ENCODE results near the gene SLK. TPM values are rescaled to one million over a fixed set of nuclear protein-coding genes. Genes with fewer than 3 reads are reported as not detected.

SLK gene
- total and polyA plus RNA-seq, 12 donors = 6.7 to 75.4 (median 30.6) TPM

GRCh38 chr10:104011904-104012303, 45.0 kb downstream of the SLK start:
- Histone ChIP-seq H3K9me3 (replicated peaks in 1 of 3) (no peaks in the 10 kb centered on the region), H3K4me1 (replicated peaks in 1 of 2) (no peaks in the 10 kb centered on the region), H3K4me3 (no peak overlapping the region), H3K36me3 (replicated peaks in 1 of 2) (no peaks in the 10 kb centered on the region), H3K27me3 (no peaks in the 10 kb centered on the region), H3K27ac (no peak overlapping the region)
- WGBS, 4 donors = 74 to 86% (median 81%) methylated on average over 2 of the region's 2 CpGs
- intact Hi-C loops (cut with DNase I) = no loop called here
- DNase-seq = no peak
- no peak for TF ChIP-seq CTCF (IDR thresholded peaks at IDR 0.05)
- no peak for TF ChIP-seq POLR2A (IDR thresholded peaks at IDR 0.05)

GRCh38 chr10:104013489-104013888, 46.5 kb downstream of the SLK start:
- Histone ChIP-seq H3K9me3 (replicated peaks in 1 of 3) (no peaks in the 10 kb centered on the region), H3K4me1 (replicated peaks in 1 of 2) (no peaks in the 10 kb centered on the region), H3K4me3 (no peak overlapping the region), H3K36me3 (replicated peaks in 1 of 2) (no peaks in the 10 kb centered on the region), H3K27me3 (no peaks in the 10 kb centered on the region), H3K27ac (no peak overlapping the region)
- 94 to 99% (median 97%) methylated on average over 4 of the region's 4 CpGs for WGBS, 4 donors
- no peak for TF ChIP-seq CTCF (IDR thresholded peaks at IDR 0.05)
- TF ChIP-seq POLR2A (IDR thresholded peaks at IDR 0.05) = no peak
- no peak for DNase-seq
- intact Hi-C loops (cut with DNase I) = no loop called here

DNA sequence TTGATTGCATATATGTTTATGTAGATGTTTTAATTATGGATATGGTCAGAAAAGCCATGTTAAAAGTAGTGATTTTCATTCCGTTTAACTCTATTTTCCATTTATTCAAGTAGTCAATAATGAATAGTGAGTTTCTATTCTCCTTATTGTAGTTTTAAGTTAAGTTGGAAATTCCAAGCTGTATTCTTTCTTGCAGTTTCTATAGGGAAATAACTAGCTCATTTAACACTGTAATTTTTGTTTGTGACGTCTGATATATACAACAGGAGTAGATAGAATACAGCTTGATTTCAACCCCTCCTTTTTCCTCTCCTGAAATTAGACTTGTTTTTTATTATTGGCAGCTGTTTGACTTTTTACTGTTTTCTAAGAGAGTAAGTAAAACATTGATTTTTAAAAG, 47.2 kb downstream of the SLK start:
- no peak for DNase-seq
- Histone ChIP-seq H3K27me3 (no peaks in the 10 kb centered on the region), H3K4me3 (no peak overlapping the region), H3K9me3 (replicated peaks in 1 of 3) (no peaks in the 10 kb centered on the region), H3K4me1 (replicated peaks in 1 of 2) (no peaks in the 10 kb centered on the region), H3K27ac (no peak overlapping the region), H3K36me3 (replicated peaks in 1 of 2) (peaks cover 0 to 3% of the 10 kb centered on the region in 2 donors)
- TF ChIP-seq POLR2A (IDR thresholded peaks at IDR 0.05) (no peak), CTCF (IDR thresholded peaks at IDR 0.05) (no peak)
- intact Hi-C loops (cut with DNase I) = no loop called here
- WGBS, 4 donors = 90 to 94% (median 92%) methylated on average over 2 of the region's 2 CpGs

- no peak for DNase-seq
- intact Hi-C loops (cut with DNase I) = no loop called here
- Histone ChIP-seq H3K9me3 (replicated peaks in 1 of 3) (no peaks in the 10 kb centered on the region), H3K27ac (no peak overlapping the region), H3K4me3 (no peak overlapping the region), H3K36me3 (replicated peaks in 1 of 2) (peaks cover 0 to 28% of the 10 kb centered on the region in 2 donors), H3K27me3 (no peaks in the 10 kb centered on the region), H3K4me1 (replicated peaks in 1 of 2) (no peaks in the 10 kb centered on the region)
- TF ChIP-seq CTCF (IDR thresholded peaks at IDR 0.05) (no peak), POLR2A (IDR thresholded peaks at IDR 0.05) (no peak)
- WGBS, 4 donors = 80 to 90% (median 86%) methylated on average over 1 of the region's 1 CpG
Measured at GRCh38 chr10:104016661-104017060, 49.7 kb downstream of the SLK start.
